ENCODE data around the gene TDO2.

GRCh38 chr4:155966171-155966570, 62.7 kb downstream of the TDO2 start:
- TF ChIP-seq POLR2A (IDR thresholded peaks at IDR 0.05; ENCODE audit: low read depth, low read length) (no peak), POLR2AphosphoS5 (IDR thresholded peaks at IDR 0.05; ENCODE audit: low read depth, low read length) (no peak), TAF1 (IDR thresholded peaks at IDR 0.05; ENCODE audit: borderline replicate concordance, low read depth, low read length) (no peak)

Data from GM12892 (cell line).